Liver (tissue), 9 donors: Measurements from ENCODE around the gene DUS1L. TPM values are rescaled to one million over a fixed set of nuclear protein-coding genes. Genes with fewer than 3 reads are reported as not detected.

Experiments used
- DNase-seq: peaks from one replicate; pipeline ENCODE4 v3.0.0-alpha.2; 2017; ENCODE audit warnings: low spot score
- H3K27ac ChIP-seq, 2 donors: one replicate each; pipeline ENCODE4 v1.7.0; 2013; ENCODE audit warnings: inconsistent platforms in 2 of 2, low read length in 2 of 2, control low read depth in 1 of 2, low read depth in 1 of 2, mild to moderate bottlenecking in 1 of 2
- H3K27me3 ChIP-seq, 4 donors: one replicate each; pipeline versions ENCODE4 v1.6.1 to v1.7.0; 2013; ENCODE audit warnings: low read length in 3 of 4, inconsistent platforms in 1 of 4, mild to moderate bottlenecking in 1 of 4, moderate library complexity in 1 of 4; ENCODE audit not compliant: control insufficient read depth in 4 of 4, insufficient read depth in 4 of 4
- H3K36me3 ChIP-seq, 4 donors: one replicate each; pipeline versions ENCODE4 v1.6.1 to v1.7.0; 2013; ENCODE audit warnings: low read length in 3 of 4, mild to moderate bottlenecking in 3 of 4, low read depth in 1 of 4, moderate library complexity in 1 of 4; ENCODE audit not compliant: control insufficient read depth in 4 of 4, insufficient read depth in 3 of 4
- H3K4me1 ChIP-seq, 4 donors: one replicate each; pipeline versions ENCODE4 v1.6.1 to v1.7.0; 2013; ENCODE audit warnings: low read length in 3 of 4, mild to moderate bottlenecking in 3 of 4, moderate library complexity in 1 of 4; ENCODE audit not compliant: control insufficient read depth in 4 of 4, insufficient read depth in 4 of 4
- H3K4me3 ChIP-seq, 3 donors: one replicate each; pipeline versions ENCODE4 v1.6.1 to v1.7.0; 2013; ENCODE audit warnings: low read length in 3 of 3, control low read depth in 1 of 3, low read depth in 1 of 3, mild to moderate bottlenecking in 1 of 3
- H3K9ac ChIP-seq, 2 donors: one replicate each; pipeline ENCODE4 v1.7.0; 2013; ENCODE audit warnings: low read length in 2 of 2, mild to moderate bottlenecking in 2 of 2, moderate library complexity in 2 of 2, control low read depth in 1 of 2, low read depth in 1 of 2
- H3K9me3 ChIP-seq, 4 donors: one replicate each; pipeline versions ENCODE4 v1.6.1 to v1.7.0; 2013; ENCODE audit warnings: low read length in 3 of 4; ENCODE audit not compliant: control insufficient read depth in 4 of 4
- ATF3 ChIP-seq: IDR thresholded peaks from 2 replicates; pipeline ENCODE4 v1.6.1; 2016; ENCODE audit warnings: antibody characterized with exemption
- CTCF ChIP-seq: fragments of 150-350 bp; IDR thresholded peaks from 2 replicates; pipeline ENCODE4 v1.5.1; 2017; ENCODE audit warnings: improper control_type of control experiment, low read depth, low read length; ENCODE audit not compliant: missing input control
- EGR1 ChIP-seq, 2 donors: IDR thresholded peaks; 2 replicates each; pipeline ENCODE4 v1.6.1; 2016 to 2018; ENCODE audit warnings: antibody characterized with exemption in 2 of 2, low read depth in 2 of 2
- FOXA1 ChIP-seq: IDR thresholded peaks from 2 replicates; pipeline ENCODE4 v1.6.1; 2016; ENCODE audit warnings: antibody characterized with exemption
- FOXA2 ChIP-seq: IDR thresholded peaks from 2 replicates; pipeline ENCODE4 v1.6.1; 2016; ENCODE audit warnings: antibody characterized with exemption
- GABPA ChIP-seq, 2 donors: IDR thresholded peaks in 1 of 2; conservative IDR thresholded peaks in 1 of 2; 2 replicates each; pipeline ENCODE4 v1.6.1; 2016; ENCODE audit warnings: antibody characterized with exemption in 2 of 2, mild to moderate bottlenecking in 1 of 2, moderate library complexity in 1 of 2
- HNF4A ChIP-seq, 2 donors: conservative IDR thresholded peaks; 2 replicates each; pipeline ENCODE4 v1.6.1; 2016; ENCODE audit warnings: antibody characterized with exemption in 2 of 2, mild to moderate bottlenecking in 2 of 2
- HNF4G ChIP-seq: IDR thresholded peaks from 2 replicates; pipeline ENCODE4 v1.6.1; 2016; ENCODE audit warnings: antibody characterized with exemption
- JUND ChIP-seq, 2 donors: IDR thresholded peaks; 2 replicates each; pipeline ENCODE4 v1.6.1; 2016; ENCODE audit warnings: antibody characterized with exemption in 2 of 2
- MAX ChIP-seq: IDR thresholded peaks from 2 replicates; pipeline ENCODE4 v1.6.1; 2016; ENCODE audit warnings: antibody characterized with exemption
- NR2F2 ChIP-seq: IDR thresholded peaks from 2 replicates; pipeline ENCODE4 v1.6.1; 2016; ENCODE audit warnings: antibody characterized with exemption
- RAD21 ChIP-seq, 2 donors: IDR thresholded peaks; 2 replicates each; pipeline ENCODE4 v1.6.1; 2016; ENCODE audit warnings: antibody characterized with exemption in 2 of 2, mild to moderate bottlenecking in 2 of 2
- REST ChIP-seq: IDR thresholded peaks from 2 replicates; pipeline ENCODE4 v1.6.1; 2016; ENCODE audit warnings: antibody characterized with exemption, mild to moderate bottlenecking
- RXRA ChIP-seq, 2 donors: IDR thresholded peaks; 2 replicates each; pipeline ENCODE4 v1.6.1; 2017 to 2018; ENCODE audit warnings: antibody characterized with exemption in 2 of 2, mild to moderate bottlenecking in 1 of 2
- SP1 ChIP-seq: IDR thresholded peaks from 2 replicates; pipeline ENCODE4 v1.6.1; 2018; ENCODE audit warnings: antibody characterized with exemption, mild to moderate bottlenecking
- TAF1 ChIP-seq: conservative IDR thresholded peaks from 2 replicates; pipeline ENCODE4 v1.6.1; 2016; ENCODE audit warnings: antibody characterized with exemption, mild to moderate bottlenecking
- YY1 ChIP-seq: IDR thresholded peaks from 2 replicates; pipeline ENCODE4 v1.6.1; 2016; ENCODE audit warnings: antibody characterized with exemption, mild to moderate bottlenecking
- ZBTB33 ChIP-seq: IDR thresholded peaks from 2 replicates; pipeline ENCODE4 v1.6.1; 2016; ENCODE audit warnings: antibody characterized with exemption
- WGBS: extraction: QIAGEN DNeasy Blood & Tissue Kit; methylation state at CpG from one replicate; pipeline ENCODE4 v1.1.7; 2013; 5-methylcytosine and 5-hydroxymethylcytosine counted together
- polyA plus RNA-seq, 2 donors: library from polyadenylated mRNA; stranded (reverse) in 1 of 2; unstranded in 1 of 2; fragments of 200-250 nt in 1 of 2; fragments of >200 nt in 1 of 2; fragmentation: Nextera tagmentation in 1 of 2; extraction: Ambion mirVana in 1 of 2; gene quantifications; one replicate each; pipeline versions ENCODE4 v1.2.1 to v1.2.3, GENCODE V29; 2013 to 2015
- total RNA-seq, 2 donors: library from RNA; depleted of rRNA; stranded (reverse); fragments of >200 nt; gene quantifications; one replicate each; pipeline ENCODE4 v1.2.3, GENCODE V29; 2014
- donor health status: healthy.
- donor health status: healthy.
- donor health status: healthy.
- donor health status: healthy.
- donor health status: healthy.

The DUS1L gene
- total and polyA plus RNA-seq, 4 donors, result 40.6 to 74.7 (median 53.3) TPM

GRCh38 chr17:82060614-82061013 is 5.0 kb downstream of the DUS1L start (continued):
- no peak for TF ChIP-seq CTCF
- TF ChIP-seq MAX, result no peak
- TF ChIP-seq FOXA1, result no peak
- no peak for TF ChIP-seq SP1

- Histone ChIP-seq H3K4me1 (peaks cover 6 to 23% (median 19%) of the 10 kb centered on the region in 4 donors), H3K9ac (no peak overlapping the region), H3K27me3 (no peaks in the 10 kb centered on the region), H3K36me3 (peaks cover 6 to 73% (median 30%) of the 10 kb centered on the region in 4 donors), H3K4me3 (no peak overlapping the region), H3K9me3 (no peaks in the 10 kb centered on the region), H3K27ac (no peak overlapping the region)
- 90% methylated on average over 16 of the region's 16 CpGs for WGBS
- no peak for DNase-seq
- no peak for TF ChIP-seq CTCF
- TF ChIP-seq JUND (IDR thresholded peaks at IDR 0.05), result no peak
- TF ChIP-seq NR2F2, result no peak
- TF ChIP-seq GABPA (IDR thresholded peaks at IDR 0.05 in 1 of 2, conservative IDR thresholded peaks at IDR 0.05 in 1 of 2), result no peak
- TF ChIP-seq YY1, result no peak
- TF ChIP-seq RAD21 (IDR thresholded peaks at IDR 0.05), result no peak
- TF ChIP-seq HNF4G, result no peak
- no peak for TF ChIP-seq HNF4A (conservative IDR thresholded peaks at IDR 0.05)
- no peak for TF ChIP-seq ZBTB33
- TF ChIP-seq FOXA2, result no peak
- TF ChIP-seq EGR1 (IDR thresholded peaks at IDR 0.05; ENCODE audit: low read depth in 2 of 2), result no peak
- no peak for TF ChIP-seq FOXA1
- no peak for TF ChIP-seq SP1
- no peak for TF ChIP-seq ATF3
- TF ChIP-seq RXRA (IDR thresholded peaks at IDR 0.05), result no peak
- TF ChIP-seq MAX, result no peak
- no peak for TF ChIP-seq REST
- no peak for TF ChIP-seq TAF1
These were observed 5.6 kb downstream of the DUS1L start for GRCh38 chr17:82060001-82060380.
